ENCODE results near the gene RASGRP1. TPM values are rescaled to one million over a fixed set of nuclear protein-coding genes. Genes with fewer than 3 reads are reported as not detected.
A peak's percentile ranks its signal among the peaks of the same experiment; 100 is the strongest.

RASGRP1 gene
- total RNA-seq, 1 experiment from 2014 or later = 0.27 TPM

DNA sequence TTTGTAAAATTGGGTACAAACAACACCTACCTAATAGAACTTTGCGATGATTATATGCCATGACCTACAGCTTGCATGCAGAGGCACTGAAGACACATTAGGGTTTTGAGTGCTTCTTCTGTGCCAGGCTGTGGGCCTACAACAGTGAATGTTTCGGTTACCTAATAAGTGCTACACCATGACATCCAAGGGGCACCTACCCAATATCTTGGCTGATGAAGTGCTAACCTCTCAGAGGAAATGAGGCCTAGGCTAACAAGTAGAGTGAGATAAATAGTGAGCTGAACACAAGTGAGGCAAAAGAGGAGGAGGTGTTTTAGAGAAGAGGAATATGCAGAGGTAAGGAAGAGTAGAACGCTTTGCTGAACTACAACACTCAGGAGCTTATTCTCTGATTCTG is 12.2 kb upstream of the RASGRP1 start:
- no peak for DNase-seq (ENCODE audit: extremely low read depth, low read depth)

DNA sequence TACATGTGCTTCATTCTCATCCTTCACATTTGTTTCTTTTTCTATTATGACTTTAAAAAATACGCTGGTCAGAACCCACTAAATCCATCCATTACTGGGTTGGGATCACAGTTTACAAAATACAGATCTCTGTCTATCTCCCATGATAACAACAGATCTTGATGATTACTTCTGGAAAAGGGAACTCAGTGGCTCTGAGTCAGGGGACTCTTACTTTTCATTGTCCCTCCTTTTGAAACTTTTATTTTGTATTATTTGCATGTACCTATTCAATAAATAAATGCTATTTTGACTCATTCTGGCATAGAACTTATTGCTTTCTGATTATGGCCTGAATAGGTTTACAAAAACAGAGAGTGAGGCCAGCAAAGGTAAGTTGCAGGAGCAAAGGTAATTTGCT is 11.6 kb upstream of the RASGRP1 start:
- no peak for DNase-seq (ENCODE audit: extremely low read depth, low read depth)

DNA sequence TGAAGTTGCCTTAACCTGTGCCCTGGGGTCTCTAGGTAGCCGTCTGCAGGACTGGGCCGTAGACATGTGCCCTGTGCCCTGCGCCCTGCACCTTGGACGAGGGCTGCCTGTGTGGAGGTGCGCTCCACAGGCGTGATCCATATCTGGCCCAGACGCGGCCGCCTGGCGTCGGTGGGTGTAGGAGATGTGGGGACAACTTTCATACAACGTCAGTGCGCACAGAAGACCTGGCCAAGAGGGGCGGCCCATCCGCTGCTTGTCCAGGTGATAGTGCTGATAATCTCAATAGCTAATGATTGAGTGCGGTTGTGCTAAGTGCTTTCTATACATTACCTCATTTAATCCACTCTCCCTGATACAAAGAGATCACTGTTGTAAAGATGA is 665 bp upstream of the RASGRP1 start:
- no peak for DNase-seq (ENCODE audit: extremely low read depth, low read depth)

DNA sequence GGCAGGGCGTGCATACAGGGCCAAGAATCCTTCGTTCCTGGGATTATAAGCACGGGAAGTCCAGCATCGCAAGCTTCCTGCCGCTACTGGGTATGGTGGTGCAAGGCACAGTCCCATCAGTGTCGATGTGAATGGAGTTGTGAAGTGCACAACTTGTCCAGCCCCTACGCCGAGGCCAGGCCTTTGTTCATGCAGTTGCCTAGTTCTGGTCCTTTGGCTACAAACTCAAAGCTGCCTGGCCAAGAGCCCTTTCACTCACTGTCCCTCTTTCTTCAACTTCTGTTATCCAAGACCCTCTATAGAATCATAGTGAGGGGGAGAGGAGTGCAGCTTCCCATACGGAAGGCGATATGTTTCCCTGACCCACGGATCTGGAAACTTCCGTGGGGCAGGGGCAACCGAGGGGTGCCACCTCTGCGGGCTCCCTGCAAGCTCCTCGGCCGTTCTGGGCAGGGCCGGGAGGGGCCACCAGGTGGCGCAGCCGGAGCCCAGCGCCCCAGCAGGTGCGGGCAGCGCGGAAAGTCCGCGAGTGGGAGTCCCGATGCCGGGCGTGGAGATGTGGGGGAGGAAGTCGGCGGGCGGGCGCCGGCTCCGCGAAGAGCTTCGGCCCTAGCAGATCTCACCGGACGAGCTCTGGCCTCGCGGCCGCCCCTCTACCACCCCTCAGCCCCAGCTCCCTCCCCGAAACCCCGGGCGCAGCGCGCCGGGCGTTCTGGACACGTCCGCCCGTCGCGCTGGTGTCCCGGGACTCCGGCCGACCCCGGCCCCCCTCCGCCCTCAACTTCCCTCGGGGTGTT is 693 bp downstream of the RASGRP1 start:
- DNase-seq (ENCODE audit: extremely low read depth, low read depth) = peak; percentile 32

DNA sequence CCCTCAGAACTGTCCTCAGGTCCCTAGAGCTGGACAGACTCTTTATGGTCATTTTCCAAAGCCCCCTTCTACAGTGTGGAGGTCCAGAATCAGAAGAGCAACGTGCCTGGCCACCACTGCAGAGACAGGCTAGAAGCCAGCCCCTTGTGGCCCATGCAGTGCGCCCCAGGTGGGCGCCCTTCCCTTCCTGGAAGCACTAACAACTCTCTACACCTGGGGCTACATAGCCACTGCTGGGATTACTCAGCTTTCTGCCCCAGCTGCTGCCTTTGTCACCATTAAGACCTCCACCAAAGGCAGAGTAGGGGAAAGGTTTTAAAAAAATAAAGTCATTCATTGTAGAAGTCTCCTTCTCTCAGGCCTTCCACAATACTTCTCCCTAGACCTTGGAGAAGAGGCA is 2.3 kb downstream of the RASGRP1 start:
- no peak for DNase-seq (ENCODE audit: extremely low read depth, low read depth)

DNA sequence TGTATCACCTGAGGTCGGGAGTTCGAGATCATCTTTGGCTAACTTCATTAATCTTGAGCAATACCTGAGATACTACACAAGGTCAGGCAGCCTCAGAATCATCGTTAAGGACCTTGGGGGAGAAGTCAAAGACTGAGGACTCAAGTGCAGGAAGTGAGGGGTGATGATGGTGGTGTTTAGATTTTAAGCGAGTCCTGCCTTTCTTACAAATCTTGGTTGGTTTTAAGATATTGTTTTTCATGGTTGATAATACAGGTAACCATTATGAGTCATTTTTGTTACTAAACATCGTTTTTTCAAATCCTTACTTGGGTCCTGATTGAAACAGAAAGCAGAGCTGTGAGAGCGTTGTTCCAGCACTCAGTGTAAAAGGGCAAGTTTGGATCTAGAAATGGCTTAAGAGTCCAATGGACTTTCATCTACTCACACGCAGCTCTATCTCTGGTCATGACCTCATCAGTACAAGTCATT is 4.1 kb downstream of the RASGRP1 start:
- no peak for DNase-seq (ENCODE audit: extremely low read depth, low read depth)

DNA sequence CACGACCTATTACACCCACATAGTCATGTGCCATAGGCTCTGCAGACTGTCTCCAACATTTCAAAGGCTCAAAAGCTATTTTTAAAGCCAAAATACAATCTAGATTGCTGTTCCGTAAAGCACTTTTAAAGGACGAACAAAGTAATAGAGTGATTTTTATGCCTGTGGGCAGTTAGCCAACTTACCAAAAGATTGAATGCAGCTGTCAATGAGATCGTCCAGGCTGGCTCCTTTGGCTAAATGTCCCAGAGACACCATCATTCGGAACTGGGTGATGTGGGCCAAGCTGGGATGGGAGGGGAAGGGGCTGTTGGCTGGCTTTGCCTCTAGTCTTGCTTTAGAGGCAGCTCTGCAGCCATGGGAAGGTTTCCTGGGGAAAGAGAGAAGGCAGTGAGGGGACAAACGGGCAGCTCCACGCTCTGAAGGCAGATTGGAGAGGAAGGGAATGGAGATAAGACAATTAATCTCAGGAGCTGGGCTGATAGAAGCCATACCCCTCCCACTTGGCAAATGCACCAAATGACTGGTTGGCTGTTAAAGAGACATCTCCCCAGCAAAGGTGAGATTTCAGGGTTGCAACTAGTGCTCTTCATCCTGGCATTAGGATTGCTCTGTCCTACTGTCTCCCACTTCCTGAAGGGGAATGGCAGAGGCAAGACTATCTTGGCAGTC is 4.8 kb downstream of the RASGRP1 start:
- DNase-seq (ENCODE audit: extremely low read depth, low read depth) = no peak

DNA sequence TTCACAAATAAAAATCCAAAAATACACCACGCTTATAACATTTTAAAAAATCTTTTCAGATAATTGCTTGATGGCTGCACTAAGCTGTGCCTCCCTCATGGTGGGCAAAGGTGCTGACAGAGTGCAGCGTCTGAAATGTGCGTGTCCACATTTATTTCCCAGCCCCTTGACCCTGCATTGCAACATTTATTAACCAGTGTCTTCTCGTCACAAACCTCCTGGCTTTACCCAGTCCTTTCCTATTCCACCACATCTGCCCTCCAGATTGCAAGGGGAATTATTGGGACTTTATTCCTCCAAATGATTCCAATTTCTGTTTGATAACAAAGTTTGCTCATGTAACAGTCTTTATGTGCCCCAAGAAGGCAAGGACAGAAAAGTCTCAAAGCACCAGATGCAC is 5.5 kb downstream of the RASGRP1 start:
- no peak for DNase-seq (ENCODE audit: extremely low read depth, low read depth)

DNA sequence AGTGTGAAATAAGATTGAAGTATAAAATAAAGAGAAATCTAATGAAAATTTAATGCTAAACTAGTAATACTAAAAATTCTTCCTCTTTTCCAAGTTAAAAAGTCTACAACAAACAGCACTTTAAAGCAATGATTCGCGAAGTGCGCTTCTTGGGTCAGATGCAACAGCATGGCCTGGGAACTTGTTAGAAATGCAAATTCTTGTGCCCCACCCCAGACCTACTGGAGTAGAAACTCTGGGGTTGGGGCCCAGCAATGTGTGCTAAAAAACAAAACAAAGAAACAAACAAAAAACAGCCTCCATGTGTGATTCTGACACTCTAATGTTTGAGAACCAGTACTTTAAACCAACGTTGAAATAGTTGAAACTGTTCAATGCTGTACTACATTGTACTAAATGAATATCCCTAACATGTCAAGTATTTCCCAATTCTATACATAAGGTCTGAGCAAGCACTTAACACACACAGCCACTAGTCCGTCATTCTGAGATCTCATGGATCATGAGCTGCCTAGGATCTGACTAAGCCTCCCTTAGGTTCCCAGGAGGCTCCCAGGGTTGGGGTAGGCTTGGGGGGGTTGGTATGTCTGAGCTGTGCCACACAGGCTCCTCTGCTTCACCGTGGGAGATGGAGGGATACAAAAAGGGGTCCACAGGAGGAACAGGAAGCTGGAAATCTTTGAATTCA is 6.1 kb downstream of the RASGRP1 start:
- no peak for DNase-seq (ENCODE audit: extremely low read depth, low read depth)

DNA sequence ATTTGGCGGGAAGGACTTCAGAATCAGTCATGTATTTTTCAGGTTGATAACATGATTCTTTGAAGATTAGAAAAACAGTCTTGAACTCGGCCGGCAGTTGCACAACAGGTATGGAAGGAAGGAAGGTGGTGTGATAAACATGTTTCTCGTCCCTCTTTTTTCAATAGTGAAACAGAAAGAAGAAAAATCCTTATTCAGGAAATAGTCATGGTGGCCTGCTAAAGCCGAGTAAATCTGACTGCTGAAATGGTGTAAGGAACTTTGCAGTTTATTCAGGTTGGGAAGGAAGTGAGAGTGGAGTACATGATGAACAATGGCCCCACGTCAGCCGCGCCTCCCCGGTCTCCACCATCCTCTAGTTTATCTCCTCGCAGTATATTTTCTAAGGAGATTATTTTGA is 6.7 kb downstream of the RASGRP1 start:
- DNase-seq (ENCODE audit: extremely low read depth, low read depth) = no peak

DNA sequence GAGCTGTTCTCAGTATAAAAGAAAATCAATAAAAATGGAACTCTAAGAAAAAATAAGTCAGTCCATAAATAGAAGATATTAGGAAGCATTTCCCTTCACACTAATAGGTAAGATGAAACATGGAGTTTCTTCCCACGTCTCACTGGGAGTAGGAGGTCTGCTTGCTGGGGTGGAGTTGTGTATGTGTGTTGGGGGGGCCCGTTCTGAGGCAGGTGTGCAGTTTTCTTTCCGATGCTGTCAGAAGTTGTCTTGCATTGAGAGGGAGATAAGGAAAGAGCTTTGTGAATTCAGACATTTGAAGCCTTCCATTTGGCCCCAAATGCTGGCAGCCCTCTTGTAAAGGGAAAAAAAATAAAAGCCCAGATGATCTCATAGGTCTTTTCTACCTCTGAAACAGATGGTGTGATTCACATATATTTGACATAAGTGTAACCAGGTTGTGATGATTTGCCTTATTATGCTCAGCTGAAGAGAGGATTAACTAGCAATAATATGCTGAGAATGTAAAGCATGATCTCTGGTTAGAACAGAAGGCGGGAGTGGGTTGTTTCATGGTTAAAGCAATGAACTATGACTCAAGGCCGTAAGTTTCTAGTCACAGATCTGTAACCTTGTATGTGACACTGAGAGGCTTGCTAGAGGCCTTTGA is 8.8 kb downstream of the RASGRP1 start:
- no peak for DNase-seq (ENCODE audit: extremely low read depth, low read depth)

DNA sequence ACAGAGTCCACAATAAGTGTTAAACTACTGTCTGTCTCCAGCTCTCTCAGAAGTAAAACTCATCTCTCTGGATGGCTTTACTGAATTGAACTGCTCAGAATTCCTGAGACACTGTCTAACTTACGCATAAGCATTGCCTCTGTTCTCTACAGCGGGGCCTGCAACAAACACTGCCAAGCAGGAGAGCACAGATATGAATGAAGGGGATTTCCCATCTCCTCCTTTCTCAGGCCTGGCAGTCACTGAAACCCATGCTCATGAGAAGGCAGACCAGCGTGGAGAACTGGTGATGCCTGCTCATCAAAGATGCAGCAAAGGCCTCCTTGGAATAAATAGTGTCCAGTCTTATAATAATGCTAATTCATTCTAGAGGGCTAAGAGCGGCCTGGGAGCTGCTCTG is 10.3 kb downstream of the RASGRP1 start:
- no peak for DNase-seq (ENCODE audit: extremely low read depth, low read depth)

DNA sequence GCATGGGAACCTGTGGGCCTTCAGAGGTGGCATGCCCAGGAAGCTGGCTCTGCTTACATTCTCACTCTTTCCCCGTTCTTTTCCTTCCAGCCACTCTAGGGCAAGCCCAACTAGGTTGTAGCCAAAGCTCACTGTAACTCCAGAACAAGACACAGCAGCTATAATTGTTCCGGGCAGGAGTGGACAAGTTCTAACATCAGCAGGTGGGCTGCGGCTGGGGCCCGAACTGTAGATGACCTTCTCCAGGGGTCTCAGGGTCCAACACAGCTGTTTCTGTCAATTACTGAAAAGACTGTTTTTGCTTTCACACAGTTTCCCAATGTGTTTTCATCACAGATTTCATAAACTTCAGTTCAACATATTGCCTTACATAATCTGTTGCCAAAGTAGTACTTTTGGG is 11.5 kb downstream of the RASGRP1 start:
- DNase-seq (ENCODE audit: extremely low read depth, low read depth) = no peak

DNA sequence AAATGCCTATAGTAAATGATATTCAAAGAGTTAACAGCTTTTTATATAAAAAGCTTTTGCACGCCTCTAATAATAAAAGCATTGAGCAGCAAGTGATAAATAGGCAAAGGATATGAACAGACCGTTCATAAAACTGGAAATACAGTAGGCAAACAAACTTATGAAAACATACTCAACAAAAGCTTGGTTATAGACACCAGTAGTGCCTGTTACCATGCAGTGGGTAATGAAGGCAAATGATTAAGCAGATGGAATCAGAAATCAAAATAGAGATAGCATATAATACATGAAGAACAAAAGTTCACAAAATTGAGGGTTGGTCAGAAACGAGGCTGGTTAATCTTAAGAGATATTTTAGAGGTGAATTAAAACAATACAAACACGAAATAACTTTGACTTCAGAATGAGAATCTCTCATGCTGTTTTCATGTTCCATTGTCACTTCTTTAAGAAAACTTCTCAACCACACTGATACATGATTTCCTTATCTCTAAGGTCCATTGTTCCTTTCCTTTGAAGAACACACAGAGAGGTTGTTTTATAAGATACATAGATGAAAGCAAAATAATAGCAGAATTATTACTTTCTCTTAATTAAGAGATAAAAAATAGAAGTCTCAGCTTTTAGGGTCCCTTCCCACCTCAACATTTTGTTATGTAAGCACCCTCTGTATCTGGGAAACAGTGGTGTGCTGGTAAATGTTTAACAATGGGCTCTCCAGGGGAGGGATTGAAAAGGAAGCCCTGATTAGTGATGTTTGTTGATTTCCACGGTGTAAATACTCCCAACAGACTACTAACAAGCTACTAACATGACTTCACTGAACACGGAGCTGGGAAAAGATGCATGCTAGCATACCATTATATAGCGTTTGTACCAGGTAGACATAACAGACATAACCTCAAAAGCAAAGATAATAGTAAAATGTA is 12.6 kb downstream of the RASGRP1 start:
- no peak for DNase-seq (ENCODE audit: extremely low read depth, low read depth)

DNA sequence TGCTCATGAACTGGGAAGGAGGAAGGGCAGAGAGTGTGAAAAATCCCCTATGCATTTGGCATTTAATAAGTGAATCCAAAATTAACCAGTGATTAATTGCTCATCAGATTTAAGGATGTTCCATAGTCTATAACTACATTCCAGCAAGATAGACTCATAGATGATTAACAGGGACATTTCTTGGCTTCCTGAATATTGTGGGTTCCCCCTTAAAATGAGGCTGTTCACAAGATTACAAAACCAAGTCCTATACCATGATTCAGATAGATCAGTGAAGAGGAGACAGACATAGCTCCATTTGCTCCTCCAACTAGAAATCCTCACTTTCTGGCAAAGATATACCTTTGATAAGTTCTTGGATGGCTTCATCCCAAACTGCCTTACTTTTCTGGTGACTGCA is 15.4 kb downstream of the RASGRP1 start:
- DNase-seq (ENCODE audit: extremely low read depth, low read depth) = no peak

DNA sequence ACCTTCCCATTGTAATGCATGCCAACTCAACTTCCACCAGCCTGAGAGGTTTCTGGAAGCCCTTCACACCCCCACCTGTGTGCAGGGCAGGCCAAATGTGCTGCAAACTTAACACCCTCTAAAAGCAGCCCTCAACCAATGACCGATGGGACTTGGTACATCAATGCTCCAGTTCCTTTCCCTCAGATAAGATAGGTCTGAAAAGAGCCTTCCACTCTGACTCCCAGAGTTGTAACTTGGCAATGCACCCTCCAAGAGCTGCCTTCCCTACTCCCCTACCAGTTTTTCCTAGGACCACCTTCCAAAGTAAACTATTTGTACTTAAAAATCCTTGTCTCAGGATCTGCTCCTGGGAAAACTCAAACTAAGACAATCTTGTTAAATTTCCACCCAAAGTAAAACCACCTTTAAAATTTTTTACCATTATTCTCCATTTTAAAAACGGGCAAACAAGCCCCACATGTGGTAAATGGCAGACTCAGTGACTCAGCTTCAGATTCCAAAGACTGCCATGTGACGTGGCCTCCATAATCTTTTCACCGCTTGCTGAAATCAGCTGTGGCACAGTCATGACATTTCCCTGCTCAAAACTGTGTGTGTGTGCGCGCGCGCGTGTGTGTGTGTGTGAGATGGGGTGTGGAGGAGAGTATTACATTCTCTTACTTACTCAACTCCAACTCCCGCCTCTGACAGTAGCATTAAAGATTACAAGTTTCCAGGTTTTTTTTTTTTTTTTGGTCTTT is 17.2 kb downstream of the RASGRP1 start:
- no peak for DNase-seq (ENCODE audit: extremely low read depth, low read depth)

DNA sequence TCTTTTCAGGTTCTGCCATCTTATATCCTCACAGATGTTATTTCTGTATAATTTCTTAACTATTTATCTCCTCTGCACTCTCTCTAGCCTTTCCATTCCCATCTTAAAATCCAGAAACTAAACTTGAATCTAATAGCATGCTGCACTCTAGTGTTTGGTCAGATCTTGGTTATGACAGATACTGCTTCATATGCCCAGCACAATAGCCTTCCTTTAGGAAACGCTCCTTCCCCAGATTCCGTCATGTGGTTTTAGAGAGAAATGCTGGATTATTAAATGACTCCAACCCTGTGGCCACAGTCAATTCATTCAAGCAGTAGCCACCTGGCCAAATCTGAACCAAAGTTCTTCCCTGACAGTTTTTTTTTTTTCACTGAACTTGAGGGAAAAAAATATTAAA is 19.4 kb downstream of the RASGRP1 start:
- DNase-seq (ENCODE audit: extremely low read depth, low read depth) = no peak

DNA sequence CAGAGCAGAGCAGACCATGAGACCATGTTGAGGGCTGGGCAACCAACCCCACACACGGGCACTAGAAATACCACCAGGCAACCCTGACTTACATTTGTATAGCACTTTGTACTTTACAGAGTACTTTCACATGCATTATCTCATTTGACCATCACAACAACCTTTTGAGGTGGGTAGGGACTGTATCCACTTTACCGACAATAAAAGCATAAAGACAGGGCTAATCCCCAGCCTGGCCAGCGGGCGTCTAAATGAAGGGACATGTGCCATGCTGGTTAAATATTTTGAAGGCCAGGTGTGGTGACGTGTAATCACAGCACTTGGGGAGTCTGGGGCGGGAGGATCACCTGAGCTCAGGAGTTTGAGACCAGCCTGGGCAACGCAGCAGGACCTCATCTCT is 23.6 kb downstream of the RASGRP1 start:
- DNase-seq (ENCODE audit: extremely low read depth, low read depth) = no peak

DNA sequence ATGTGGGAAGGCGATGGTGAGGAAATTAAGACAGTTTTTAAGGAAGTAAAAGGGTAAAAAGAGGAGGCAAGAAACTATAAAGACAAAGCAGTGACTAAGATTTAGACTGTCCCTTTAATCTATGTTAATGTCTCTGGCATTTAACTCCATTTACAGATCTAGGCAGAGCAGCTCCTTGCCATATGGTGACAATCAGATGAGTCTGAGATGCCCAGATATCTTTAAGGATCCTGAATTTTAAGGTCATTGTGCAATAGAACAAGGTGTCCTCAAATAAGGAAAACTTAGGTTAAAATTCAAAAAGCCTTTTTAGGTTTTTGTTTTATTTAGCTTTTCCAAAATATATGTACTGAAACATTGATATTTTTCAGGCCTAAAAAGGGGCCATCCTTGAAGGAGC is 24.1 kb downstream of the RASGRP1 start:
- DNase-seq (ENCODE audit: extremely low read depth, low read depth) = no peak

DNA sequence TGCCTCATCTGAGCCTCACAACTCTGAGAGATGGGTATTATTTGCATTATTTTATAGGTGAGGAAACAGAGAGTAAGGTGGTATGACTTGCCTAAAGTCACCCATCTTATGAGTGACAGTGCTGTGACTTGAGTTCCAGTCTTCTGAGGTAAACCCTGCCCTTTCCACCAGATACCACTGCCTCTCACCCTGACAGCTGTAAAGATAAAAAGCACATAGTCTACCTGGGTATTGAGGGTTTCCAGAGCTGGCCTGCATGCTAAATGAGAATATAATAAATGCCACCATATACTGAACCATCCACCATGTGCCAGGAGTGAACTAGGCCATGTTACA is 25.6 kb downstream of the RASGRP1 start:
- no peak for DNase-seq (ENCODE audit: extremely low read depth, low read depth)
